Omental fat pad (tissue), 4 donors: ENCODE data around the gene SLC4A11. TPM values are rescaled to one million over a fixed set of nuclear protein-coding genes. Genes with fewer than 3 reads are reported as not detected.

Experiments
- ATAC-seq: fragments of 150-250 bp; one replicate; pipeline ENCODE4 v1.9.1; 2016; ENCODE audit warnings: mild to moderate bottlenecking, moderate library complexity; ENCODE audit not compliant: low FRiP score
- DNase-seq: peaks from one replicate; pipeline ENCODE4 v3.0.0-alpha.2; 2019; ENCODE audit warnings: low spot score
- total RNA-seq, 4 donors: library from RNA; depleted of rRNA; stranded (reverse); fragments of >200 nt; gene quantifications; one replicate each; pipeline ENCODE4 v1.1.0, GENCODE V29; 2016
- TF ChIP-seq, protein P1 (sequence below), 3 donors: fragments of 450-650 bp; IDR thresholded peaks; one replicate each; pipeline ENCODE4 v1.5.1; 2016 to 2017; ENCODE audit warnings: antibody characterized with exemption in 3 of 3, mild to moderate bottlenecking in 3 of 3, moderate library complexity in 2 of 3

SLC4A11 gene
- total RNA-seq, 4 donors from 2014 or later, result 0.74 to 1.7 (median 0.95) TPM

DNA sequence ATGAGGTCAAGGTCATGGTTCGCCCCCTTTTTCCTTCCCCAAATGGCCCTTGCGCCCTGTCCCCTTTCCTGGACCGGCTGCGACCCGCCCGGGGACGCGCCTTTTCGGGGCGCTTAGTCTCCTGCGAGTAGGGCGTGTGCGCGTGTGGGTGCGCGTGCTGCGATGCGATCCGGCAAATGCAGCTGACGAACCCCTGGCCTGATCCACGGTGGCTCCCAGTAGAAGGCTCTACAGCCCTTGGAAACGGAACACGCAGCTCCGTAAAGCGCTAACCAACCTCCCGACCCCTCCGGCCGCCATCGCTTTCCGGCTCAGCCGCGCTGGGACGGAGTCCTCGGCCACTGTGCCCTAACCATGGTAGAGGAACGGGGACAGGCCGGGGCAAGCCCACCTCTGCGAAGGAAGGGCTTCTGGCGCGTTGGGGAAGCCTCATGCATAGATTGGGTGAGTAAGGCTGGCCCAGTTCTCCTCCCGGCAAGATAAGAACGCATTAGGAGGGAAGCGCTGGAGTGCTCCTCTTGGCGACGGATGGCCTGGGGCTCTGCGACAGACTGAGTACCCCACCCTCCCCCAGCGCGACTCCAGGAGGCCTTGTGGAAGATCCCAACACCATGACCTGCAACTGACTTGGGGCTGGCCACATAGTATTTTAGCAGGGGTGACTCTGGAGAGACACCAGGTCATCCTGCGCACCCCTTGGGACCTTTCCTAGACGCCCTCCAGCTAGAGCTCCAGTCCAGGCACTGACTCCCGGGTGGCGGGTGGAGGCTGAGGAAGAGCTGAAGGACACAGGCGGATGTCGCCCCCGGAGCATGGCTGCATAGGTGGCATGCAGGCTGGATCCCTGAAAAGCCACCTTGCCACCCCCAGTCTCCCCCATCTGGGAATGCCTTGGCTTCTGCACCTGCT, 1.1 kb upstream of the SLC4A11 start:
- TF ChIP-seq, protein P1, sequence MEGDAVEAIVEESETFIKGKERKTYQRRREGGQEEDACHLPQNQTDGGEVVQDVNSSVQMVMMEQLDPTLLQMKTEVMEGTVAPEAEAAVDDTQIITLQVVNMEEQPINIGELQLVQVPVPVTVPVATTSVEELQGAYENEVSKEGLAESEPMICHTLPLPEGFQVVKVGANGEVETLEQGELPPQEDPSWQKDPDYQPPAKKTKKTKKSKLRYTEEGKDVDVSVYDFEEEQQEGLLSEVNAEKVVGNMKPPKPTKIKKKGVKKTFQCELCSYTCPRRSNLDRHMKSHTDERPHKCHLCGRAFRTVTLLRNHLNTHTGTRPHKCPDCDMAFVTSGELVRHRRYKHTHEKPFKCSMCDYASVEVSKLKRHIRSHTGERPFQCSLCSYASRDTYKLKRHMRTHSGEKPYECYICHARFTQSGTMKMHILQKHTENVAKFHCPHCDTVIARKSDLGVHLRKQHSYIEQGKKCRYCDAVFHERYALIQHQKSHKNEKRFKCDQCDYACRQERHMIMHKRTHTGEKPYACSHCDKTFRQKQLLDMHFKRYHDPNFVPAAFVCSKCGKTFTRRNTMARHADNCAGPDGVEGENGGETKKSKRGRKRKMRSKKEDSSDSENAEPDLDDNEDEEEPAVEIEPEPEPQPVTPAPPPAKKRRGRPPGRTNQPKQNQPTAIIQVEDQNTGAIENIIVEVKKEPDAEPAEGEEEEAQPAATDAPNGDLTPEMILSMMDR (IDR thresholded peaks at IDR 0.05), result no peak
- DNase-seq (no peak), ATAC-seq (no peak)

DNA sequence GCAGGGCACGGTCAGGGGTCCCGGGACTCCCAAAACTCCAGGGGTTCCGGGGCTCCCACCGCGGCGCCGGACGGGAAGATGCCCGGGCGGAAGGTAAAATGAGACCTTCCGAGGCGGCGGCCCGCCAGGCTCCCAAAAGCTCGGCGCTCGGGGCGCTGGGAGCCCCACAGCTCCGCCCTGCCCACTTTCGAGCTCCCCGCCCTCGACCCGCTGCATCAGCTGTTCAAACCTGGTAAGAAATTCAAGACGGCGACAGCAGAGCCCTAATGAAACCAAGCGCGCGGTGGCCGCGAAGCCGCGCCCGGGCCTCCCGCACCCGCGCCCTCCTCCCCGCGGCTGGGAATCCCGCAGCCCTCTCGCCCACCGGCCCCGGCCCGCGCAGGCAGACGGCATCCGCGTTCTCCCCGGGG, 369 bp downstream of the SLC4A11 start:
- DNase-seq (no peak), ATAC-seq (no peak)
- TF ChIP-seq, protein P1 (IDR thresholded peaks at IDR 0.05), result no peak

DNA sequence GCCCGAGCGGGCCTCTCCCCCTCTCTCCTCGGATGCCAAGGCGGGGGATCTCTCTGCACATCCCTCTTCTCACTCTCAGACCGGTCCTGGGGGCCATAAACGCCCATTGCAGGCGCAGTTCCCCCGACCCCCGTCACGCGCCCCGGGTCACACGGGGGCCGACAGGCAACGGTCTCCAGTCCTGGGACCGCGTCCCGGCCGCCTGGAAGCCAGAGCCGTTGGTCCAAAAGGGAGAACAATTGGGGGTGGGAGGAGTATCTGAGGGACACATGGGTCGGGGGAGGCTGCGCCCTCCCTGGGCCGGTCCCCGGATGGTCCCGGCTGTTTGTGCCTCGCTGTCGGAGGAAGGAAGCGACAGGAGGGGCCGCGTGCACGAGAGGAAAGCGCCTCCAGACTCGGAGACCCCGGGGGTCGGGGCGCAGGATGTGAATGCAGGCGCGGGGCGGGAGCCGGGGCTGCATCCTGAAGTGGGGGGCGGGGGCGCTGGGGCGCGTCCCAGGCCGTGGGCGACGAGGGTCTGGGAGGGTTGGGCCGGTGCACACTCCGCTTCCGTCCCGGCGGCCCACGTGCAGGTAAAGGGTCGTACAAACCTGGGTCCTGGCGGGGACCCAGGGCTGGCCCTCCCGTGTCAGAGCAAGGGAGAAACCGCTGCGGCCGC, 903 bp downstream of the SLC4A11 start:
- TF ChIP-seq, protein P1 (IDR thresholded peaks at IDR 0.05), result no peak
- DNase-seq (no peak), ATAC-seq (no peak)

DNA sequence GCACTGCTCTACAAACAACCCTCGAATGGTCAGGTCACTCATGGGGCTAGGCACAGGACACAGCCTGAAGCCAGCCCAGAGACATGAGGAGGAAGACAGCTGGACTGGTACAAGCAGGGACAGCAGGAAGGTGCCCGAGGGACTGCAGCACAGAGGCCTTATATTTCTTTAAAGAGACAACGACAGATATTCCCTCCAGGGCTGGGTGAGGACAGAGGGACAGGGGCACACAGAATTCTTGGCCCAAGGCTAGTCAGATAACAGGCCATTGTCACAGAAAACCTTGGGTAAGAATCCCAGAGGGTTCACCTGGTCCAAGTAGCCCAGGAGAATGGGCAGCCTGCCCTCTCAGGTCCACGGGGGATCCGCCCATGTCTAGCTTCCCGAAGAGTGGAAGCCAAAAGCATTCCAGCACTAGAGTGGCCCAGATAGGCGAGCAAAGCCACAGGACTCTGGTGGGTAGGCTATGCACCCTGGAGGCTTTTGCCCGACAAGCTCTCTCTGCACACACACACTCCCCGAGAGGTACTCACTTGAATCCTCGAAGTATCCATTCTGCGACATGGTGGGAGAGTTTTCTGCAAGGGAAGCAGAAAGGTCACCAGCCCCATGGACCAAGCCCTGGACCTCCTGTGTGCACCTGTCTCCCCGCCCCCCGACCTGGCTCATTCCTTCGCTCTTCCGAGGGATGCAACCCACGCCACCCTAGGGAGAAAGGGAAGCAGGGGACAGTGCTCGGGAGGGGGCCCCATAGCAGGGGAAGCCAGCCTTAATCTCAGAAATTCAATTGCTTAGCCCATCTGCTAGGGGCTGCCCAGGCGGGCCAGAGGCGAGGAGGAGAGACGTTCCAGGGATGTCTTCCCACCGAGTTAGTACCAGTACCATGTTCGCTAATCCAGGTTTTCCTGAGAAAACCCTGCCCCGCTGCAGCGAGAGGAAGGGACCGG, 1.7 kb downstream of the SLC4A11 start:
- no peak for ATAC-seq
- DNase-seq, result no peak

DNA sequence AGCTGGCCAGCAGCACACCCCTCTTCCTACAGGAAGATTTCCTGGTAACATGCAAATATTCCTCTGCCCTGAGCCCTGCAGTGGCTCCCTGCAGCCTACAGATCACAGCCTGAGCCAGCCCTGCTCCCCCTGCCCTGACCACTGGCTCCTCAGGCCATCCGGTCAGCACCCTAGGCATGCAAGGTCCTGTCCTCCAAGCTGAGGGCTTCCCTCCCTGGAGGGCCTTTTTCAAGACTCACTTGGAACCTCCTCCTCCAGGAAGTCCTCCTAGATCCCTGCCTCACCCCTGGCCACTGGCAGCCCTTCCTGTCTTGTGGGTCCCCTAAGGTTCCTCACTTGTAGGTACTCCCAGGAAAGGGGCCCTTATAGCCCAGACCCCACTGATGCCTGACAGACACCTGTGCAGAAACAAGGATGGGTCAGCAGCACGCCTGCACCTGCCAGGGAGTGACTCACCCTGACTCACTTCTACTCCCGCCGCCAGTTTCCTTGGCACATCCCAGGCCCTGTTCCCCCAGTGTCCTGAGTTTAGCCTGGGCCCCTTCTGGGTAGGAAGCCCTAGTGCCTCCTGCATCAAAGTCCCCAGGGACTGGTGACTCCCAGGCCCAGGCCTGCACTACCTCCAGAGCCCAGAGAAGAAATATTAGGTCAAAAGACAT, 3.2 kb downstream of the SLC4A11 start:
- TF ChIP-seq, protein P1 (IDR thresholded peaks at IDR 0.05), result no peak

More for the DNA sequence above, 1.7 kb downstream of the SLC4A11 start:
- TF ChIP-seq, protein P1 (IDR thresholded peaks at IDR 0.05), result no peak

DNA sequence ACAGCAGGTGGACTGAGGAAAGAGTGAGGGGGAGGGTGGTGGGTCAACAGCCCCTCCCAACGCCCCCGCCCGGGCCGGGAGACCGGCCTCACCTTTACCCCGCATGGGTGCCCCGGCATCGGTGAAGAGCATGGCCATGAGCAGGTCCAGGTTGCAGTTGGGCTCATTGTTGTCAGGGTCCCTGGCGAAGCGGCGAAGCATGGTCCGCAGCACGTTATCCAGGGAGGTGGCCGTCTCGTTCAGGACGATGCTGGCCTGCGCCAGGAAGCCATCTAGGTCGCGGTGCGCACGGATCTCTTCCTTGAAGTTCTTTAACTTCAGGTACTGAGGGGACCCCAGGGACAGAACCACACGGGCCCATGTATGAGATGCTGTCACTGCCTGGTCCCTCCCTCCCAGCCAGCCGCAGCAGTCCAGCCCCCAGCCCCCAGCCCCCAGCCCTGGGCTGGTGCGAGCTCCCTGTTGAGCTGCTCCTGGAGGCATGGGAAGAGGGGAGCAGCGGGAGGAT, 4.9 kb downstream of the SLC4A11 start:
- DNase-seq (no peak), ATAC-seq (no peak)
- TF ChIP-seq, protein P1 (IDR thresholded peaks at IDR 0.05), result no peak

More for the DNA sequence above, 3.2 kb downstream of the SLC4A11 start:
- no peak for DNase-seq
- ATAC-seq, result no peak
